C4-2B (cell line): ENCODE data around the gene DLG2.

Experiments used
- H3K27ac ChIP-seq: fragments of 450-650 bp; 2 replicates; pipeline ENCODE4 v1.5.1; 2017
- ZFX ChIP-seq: fragments of 450-650 bp; IDR thresholded peaks from 2 replicates; pipeline ENCODE4 v1.6.1; 2017
- TF ChIP-seq, protein P1 (sequence below): fragments of 450-650 bp; conservative IDR thresholded peaks from 2 replicates; pipeline ENCODE4 v1.5.1; 2017; ENCODE audit warnings: mild to moderate bottlenecking

Gene DLG2

DNA sequence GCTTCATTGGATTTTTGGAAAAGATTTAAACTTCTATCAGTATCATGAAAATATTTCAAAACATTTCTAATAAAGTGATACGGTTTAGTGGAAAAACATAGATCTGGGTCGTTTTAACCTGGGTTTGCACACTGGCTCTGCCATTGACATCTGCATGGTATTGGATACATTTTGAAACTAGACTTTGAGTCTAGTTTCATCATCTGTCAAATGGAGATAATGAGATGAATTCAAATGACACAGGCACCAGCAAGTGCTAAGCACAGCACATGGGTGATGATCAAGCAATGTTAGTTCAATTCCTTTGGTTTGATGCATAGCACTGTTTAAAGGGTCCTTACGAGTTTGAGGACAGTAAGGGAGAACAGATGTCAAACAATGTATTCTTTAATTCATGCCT is 1522.0 kb downstream of the DLG2 start:
- TF ChIP-seq, protein P1, sequence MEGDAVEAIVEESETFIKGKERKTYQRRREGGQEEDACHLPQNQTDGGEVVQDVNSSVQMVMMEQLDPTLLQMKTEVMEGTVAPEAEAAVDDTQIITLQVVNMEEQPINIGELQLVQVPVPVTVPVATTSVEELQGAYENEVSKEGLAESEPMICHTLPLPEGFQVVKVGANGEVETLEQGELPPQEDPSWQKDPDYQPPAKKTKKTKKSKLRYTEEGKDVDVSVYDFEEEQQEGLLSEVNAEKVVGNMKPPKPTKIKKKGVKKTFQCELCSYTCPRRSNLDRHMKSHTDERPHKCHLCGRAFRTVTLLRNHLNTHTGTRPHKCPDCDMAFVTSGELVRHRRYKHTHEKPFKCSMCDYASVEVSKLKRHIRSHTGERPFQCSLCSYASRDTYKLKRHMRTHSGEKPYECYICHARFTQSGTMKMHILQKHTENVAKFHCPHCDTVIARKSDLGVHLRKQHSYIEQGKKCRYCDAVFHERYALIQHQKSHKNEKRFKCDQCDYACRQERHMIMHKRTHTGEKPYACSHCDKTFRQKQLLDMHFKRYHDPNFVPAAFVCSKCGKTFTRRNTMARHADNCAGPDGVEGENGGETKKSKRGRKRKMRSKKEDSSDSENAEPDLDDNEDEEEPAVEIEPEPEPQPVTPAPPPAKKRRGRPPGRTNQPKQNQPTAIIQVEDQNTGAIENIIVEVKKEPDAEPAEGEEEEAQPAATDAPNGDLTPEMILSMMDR: no peak
- no peak overlapping the region for H3K27ac ChIP-seq

DNA sequence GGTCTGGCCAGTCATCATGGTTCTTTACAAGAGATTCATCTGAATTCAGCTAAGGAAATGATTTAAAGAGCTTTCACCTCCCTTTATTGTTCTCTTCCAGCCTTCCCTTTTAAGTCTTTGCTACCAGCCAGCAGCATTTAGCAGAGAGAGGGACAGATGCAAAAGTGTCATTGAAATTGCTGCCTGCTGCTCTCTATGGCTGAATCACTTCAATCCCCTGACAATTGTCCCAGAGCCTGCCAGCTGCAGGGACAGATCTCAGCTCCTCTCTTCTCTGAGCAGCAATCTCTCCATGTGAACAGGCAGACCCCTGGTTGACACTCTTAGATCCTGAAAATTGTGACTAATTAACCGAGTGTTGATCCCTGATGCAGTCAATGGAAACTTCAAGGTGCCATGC is 1524.0 kb downstream of the DLG2 start:
- H3K27ac ChIP-seq: no peak overlapping the region
- no peak for TF ChIP-seq ZFX
- TF ChIP-seq, protein P1: no peak

DNA sequence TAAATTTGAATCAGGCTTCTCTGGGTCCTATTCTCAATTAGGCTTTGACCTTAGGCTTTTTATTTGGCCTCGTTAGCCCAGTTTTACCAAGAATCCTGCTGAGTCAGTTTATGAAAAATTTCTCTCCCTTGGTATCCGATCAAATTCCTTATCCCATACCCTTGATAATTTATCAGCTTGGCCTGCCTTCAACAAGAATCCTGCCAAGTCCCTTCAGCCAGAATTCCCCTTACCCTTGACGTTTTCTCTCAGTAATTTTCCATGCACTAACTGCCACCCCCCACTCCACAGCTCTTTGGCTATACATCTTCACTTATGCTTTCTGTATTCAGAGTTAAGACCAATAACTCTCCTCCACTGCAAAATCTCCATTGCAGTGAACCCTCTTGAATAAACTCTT is 1530.0 kb downstream of the DLG2 start:
- TF ChIP-seq, protein P1: no peak
- no peak for TF ChIP-seq ZFX
- H3K27ac ChIP-seq: no peak overlapping the region

DNA sequence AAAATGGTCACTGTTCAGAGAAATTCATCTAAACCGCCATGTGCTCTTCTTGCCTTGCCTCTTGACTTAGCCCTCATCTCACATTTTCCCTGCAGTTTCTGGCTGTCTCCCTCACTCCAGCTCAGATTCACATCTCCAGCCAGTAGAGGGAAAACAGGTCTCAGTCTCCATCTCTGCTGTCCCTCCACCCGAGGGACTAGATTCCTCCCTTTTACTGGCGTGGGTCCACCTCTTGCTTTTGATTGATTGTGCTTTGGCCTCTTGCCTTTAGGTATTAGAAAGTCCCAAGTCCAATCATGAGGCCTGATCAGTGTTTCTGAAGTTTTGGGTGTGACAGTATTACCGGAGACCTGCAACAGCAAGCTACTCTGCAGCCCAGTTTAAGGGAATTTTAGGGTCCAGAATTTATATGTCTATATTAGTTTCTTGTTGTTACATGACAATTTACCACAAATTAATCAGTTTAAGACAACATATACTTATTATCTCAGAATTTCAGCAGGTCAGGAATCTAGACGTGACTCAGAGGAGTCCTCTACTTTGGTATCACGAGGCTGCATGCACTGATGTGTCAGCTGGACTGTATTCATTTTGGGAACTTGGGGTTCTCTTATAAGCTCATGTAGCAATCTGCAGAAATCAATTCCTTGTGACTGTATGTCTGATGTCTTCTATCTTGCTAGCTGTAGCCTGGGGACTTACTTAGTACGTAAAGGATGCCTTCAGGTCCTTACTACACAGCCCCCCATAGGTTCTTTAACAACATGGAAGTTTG is 1535.7 kb downstream of the DLG2 start:
- H3K27ac ChIP-seq: no peak overlapping the region
- TF ChIP-seq, protein P1: no peak
- TF ChIP-seq ZFX: no peak

DNA sequence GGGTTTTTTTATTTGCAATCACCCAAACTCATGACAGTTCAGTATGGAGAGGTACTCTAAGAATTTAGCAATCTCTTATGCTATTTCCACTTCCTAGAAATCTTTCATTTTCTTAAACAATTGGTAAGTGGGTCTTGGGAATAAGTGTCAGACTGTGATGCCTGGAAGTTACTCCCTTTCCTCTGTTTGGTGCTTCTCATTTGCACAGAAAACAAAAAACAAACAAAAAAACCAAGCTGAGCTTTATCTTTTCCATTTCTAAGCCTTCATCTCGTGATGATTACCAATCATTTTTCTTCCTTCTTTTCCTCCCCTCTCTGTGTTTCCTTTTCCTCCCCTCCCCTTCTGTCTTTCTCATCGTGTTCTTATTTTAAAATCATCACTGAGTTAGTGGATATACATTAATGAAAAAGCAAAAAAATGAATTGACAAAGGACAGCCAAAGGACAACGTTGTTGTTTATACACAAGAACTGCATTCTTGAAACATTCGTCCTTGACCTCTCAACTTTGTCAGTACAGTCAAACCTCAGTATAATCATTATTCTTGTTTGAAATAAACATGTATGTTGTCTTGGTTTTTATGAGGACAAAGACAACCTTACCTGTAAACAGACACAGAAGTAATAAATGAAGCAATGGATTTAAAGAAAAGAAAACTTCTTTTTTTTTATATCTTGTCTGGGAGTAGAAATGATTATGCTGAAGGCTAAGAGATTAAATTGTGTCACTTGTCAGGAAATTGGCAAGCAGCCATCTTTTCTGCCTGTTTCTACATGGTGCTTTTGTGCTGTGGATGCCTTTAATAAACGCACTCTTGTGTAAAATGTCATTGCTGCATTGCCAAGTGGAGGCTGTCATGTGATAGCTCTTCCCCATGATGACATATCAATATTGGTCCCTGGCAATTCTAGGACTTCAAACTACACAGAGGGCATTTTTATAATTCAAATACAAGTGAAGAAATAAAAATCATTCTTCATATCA is 1537.8 kb downstream of the DLG2 start:
- no peak overlapping the region for H3K27ac ChIP-seq
- TF ChIP-seq, protein P1: no peak
- TF ChIP-seq ZFX: no peak

DNA sequence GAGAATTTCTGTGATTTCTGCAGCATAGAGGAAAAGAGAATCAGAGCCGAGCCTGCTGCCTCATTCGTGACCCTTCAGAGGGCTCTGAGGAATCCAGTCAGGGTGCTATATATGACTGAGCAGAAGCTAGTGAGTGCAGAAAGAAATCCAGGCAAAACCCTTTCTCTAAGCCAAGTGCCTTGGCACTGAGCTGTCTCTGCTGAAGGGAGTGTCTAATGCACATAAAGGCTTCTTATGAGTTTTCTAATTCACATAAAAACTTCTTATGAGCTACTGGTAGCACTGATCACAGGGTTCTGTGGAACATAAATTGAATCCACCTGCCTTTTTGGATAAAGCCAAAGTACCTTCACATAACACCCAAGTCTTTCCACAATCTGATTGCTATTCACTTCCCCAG is 1555.3 kb downstream of the DLG2 start:
- H3K27ac ChIP-seq: no peak overlapping the region
- TF ChIP-seq, protein P1: no peak
- no peak for TF ChIP-seq ZFX

DNA sequence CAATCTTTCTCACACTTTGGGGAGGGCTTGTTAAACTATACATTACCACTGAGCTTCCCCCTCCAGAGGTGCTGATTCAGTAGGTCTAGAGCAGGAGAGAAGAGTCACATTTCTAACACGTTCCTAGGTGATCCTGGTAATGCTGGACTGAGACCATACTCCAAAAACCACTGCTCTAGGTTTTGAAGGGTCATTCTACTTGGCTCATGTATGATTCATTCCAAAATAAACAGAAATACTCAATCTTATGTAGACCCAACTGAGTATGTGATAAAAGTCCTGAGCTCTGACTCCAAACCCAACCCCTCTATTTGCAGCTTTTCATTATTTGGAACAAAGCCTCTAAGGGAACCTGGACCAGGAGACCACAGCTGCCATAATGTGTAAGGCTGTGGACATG is 1558.1 kb downstream of the DLG2 start:
- TF ChIP-seq, protein P1: no peak
- TF ChIP-seq ZFX: no peak
- no peak overlapping the region for H3K27ac ChIP-seq
